ENCODE results near the gene COX19. TPM values are rescaled to one million over a fixed set of nuclear protein-coding genes. Genes with fewer than 3 reads are reported as not detected.
"Not testable (repeated sequence)": the region's sequence is repeated elsewhere in the genome, so short reads cannot be mapped to it uniquely, and the experiment has no call there.

The COX19 gene
- total and polyA plus RNA-seq, 10 donors, result 7.1 to 29.1 (median 15.2) TPM

DNA sequence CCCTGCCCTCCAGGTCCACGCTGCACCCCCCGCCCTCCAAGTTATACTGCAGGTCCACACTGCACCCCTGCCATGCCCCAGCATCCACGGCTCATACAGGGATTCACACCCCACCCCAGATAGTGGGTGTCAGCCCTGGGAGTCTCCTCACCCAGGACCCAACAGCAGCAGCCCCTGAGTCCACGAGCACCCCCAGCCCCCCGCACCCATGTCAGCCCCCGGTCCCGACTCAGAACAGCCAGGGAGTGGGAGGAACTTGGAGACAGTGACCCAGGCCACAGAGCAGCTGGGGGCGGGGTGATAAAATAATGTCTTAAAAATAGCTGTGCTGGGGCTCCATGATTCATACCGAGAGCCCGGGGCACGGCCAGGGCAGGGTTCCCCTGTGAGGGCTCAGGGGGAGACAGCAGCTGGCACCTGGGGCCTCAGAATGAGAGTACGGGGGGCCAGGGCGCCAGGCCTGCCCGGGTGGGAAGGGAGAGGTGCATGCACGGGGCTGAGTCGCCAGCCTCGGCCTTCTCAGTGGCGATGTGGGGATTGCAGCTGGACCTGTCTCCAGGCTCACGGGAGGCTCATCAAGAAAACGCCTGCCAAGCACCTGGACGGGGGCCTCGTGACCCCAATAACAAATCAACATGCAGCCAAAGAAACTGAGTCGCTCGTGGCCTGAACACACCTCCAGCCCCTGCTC, 50.7 kb downstream of the COX19 start:
- Histone ChIP-seq H3K27ac (peak overlapping the region in 4 of 8 donors; percentile 38 to 95 (median 64)), H3K36me3 (peaks cover 0 to 12% (median 0%) of the 10 kb centered on the region in 6 donors), H3K4me3 (peak overlapping the region in 1 of 8 donors; percentile 71), H3K27me3 (replicated peaks in 1 of 7) (peaks cover 0 to 9% (median 0%) of the 10 kb centered on the region in 7 donors), H3K4me1 (peaks cover 16 to 99% (median 49%) of the 10 kb centered on the region in 6 donors), H3K9me3 (no peaks in the 10 kb centered on the region)
- DNase-seq, result peak; percentile 81
- intact Hi-C loops (cut with DNase I; ENCODE audit: low total_unique reads), result no loop called here
- no peak for TF ChIP-seq POLR2A (IDR thresholded peaks at IDR 0.05)
- TF ChIP-seq, protein P1, sequence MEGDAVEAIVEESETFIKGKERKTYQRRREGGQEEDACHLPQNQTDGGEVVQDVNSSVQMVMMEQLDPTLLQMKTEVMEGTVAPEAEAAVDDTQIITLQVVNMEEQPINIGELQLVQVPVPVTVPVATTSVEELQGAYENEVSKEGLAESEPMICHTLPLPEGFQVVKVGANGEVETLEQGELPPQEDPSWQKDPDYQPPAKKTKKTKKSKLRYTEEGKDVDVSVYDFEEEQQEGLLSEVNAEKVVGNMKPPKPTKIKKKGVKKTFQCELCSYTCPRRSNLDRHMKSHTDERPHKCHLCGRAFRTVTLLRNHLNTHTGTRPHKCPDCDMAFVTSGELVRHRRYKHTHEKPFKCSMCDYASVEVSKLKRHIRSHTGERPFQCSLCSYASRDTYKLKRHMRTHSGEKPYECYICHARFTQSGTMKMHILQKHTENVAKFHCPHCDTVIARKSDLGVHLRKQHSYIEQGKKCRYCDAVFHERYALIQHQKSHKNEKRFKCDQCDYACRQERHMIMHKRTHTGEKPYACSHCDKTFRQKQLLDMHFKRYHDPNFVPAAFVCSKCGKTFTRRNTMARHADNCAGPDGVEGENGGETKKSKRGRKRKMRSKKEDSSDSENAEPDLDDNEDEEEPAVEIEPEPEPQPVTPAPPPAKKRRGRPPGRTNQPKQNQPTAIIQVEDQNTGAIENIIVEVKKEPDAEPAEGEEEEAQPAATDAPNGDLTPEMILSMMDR (IDR thresholded peaks at IDR 0.05 in 8 of 11, conservative IDR thresholded peaks at IDR 0.05 in 3 of 11), result no peak
- peak in 2 of 3 donors; percentile 29 to 49 for TF ChIP-seq POLR2AphosphoS5 (IDR thresholded peaks at IDR 0.05)
- 45 to 59% (median 50%) methylated on average over 21 to 24 of the region's 24 CpGs for WGBS, 5 donors

DNA sequence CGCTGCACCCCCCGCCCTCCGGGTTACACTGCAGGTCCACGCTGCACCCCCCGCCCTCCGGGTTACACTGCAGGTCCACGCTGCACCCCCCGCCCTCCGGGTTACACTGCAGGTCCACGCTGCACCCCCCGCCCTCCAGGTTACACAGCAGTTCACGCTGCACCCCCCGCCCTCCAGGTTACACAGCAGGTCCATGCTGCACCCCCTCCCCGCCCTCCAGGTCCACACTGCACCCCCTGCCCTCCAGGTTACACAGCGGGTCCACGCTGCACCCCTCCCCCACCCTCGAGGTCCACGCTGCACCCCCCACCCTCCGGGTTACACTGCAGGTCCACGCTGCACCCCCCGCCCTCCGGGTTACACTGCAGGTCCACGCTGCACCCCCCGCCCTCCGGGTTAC, 51.3 kb downstream of the COX19 start:
- H3K9me3 ChIP-seq; H3K27me3 ChIP-seq (replicated peaks in 1 of 7); intact Hi-C loops (cut with DNase I; ENCODE audit: low total_unique reads): not testable (repeated sequence)
- peak; percentile 82 for DNase-seq
- WGBS, 5 donors, result 71 to 87% (median 80%) methylated on average over 1 to 25 of the region's 25 CpGs
- Histone ChIP-seq H3K36me3 (peaks cover 0 to 15% (median 0%) of the 10 kb centered on the region in 6 donors), H3K4me1 (peaks cover 16 to 92% (median 49%) of the 10 kb centered on the region in 6 donors), H3K4me3 (peak overlapping the region in 3 of 8 donors; percentile 38 to 71 (median 42)), H3K27ac (peak overlapping the region in 4 of 8 donors; percentile 90 to 95 (median 90))

DNA sequence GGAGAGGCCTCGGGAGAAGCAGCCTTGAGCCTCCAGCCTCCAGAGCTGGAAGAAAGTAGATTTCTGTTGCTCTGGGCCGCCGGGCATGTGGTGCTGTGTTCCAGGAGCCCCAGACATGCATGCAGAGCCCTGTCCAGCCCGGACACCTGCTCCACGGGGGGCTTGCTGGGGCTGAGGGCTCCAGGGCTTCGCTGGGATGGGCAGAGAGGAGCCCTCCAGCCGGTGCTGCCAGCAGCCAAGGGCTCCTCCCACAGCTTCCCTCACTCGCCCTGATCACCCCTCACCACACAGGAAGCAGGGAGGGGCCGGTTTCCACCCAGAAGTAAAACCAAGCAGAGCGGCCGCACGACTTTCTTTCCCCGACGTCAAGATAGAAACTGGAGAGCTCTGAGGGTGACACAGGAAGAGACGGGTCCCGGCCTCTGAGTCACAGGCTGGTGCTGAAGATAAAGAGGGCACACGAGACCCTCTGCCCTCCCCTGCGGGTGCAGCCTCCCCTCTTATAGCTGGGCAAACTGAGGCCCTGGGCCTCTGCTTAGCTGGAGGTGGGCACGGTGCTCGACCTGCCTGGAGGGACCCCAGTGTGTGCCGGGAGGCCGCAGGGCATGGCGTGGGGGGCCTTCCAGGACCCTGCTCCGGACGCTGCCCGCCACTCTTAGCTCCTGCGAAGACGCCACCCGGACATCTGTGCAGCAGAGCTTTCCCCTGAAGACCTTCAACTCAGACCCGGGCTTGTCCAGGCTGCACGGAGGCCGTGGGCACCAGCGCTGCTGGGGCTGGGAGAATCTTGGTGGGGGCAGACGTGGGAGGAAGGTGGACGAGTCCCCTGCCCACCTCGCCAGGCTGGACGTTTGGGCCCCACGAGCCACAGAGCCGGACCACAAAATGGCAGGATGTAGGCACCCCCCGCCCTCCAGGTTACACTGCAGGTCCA, 52.0 kb downstream of the COX19 start:
- 13 to 36% (median 26%) methylated on average over 12 to 40 of the region's 40 CpGs for WGBS, 5 donors
- Histone ChIP-seq H3K4me3 (peak overlapping the region; percentile 8 to 71 (median 32)), H3K27ac (peak overlapping the region; percentile 76 to 95 (median 87)), H3K27me3 (replicated peaks in 1 of 7) (peaks cover 0 to 9% (median 0%) of the 10 kb centered on the region in 7 donors), H3K9me3 (no peaks in the 10 kb centered on the region), H3K4me1 (peaks cover 16 to 86% (median 49%) of the 10 kb centered on the region in 6 donors), H3K36me3 (peaks cover 0 to 22% (median 0%) of the 10 kb centered on the region in 6 donors)
- intact Hi-C loops (cut with DNase I; ENCODE audit: low total_unique reads), result no loop called here
- TF ChIP-seq POLR2A (IDR thresholded peaks at IDR 0.05) (peak in 1 of 3 donors; percentile 6), POLR2AphosphoS5 (IDR thresholded peaks at IDR 0.05) (peak; percentile 81 to 89 (median 83))
- TF ChIP-seq, protein P1 (IDR thresholded peaks at IDR 0.05 in 8 of 11, conservative IDR thresholded peaks at IDR 0.05 in 3 of 11), result no peak
- DNase-seq, result peak; percentile 96

DNA sequence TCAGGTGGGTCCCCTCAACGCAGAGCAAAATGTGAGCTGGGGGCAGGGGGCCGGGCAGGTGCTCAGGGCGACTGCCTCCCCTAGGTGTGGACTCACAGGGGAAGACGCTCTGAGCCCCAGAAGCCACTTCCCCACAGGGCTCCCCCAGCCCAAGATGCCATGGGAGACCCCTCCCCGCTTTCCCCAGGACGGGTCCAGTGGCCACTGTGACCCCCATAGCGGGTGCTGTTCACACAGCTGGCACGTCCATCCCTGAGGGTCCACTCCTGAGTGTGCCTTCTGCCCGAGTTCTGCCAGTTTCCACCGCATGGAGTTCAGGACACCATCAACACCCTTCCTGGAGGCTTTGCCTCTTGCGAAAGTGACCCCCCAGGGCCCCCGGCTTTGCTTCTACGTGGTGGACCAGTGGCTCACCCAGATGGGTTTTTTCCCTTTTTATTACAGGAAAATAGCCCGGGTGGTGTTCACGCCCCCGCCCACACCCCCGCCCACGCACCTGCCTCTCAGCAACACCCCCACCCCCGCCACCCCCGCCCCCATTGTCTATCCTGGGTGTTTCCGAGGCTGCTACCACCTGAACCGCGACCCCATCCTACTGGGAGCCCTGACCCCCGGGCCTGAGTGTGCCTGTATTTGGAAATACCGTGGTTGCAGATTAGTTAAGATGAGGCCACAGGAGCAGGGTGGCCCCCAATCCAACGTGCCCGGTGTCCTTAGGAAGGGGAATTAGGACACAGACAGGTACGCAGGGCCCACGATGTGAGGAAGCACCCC, 52.8 kb downstream of the COX19 start:
- 32 to 59% (median 38%) methylated on average over 22 to 29 of the region's 29 CpGs for WGBS, 5 donors
- Histone ChIP-seq H3K27me3 (replicated peaks in 1 of 7) (peaks cover 0 to 9% (median 0%) of the 10 kb centered on the region in 7 donors), H3K27ac (peak overlapping the region; percentile 76 to 95 (median 87)), H3K4me3 (peak overlapping the region; percentile 0 to 71 (median 32)), H3K9me3 (no peaks in the 10 kb centered on the region), H3K36me3 (peaks cover 0 to 27% (median 0%) of the 10 kb centered on the region in 6 donors), H3K4me1 (peaks cover 16 to 77% (median 49%) of the 10 kb centered on the region in 6 donors)
- DNase-seq, result peak; percentile 84
- intact Hi-C loops (cut with DNase I; ENCODE audit: low total_unique reads), result no loop called here
- no peak for TF ChIP-seq POLR2A (IDR thresholded peaks at IDR 0.05)

All from spleen (tissue), 11 donors.